Naive B cell (primary cell): Measurements from ENCODE around the gene ITGB4. TPM values are rescaled to one million over a fixed set of nuclear protein-coding genes. Genes with fewer than 3 reads are reported as not detected.

Experiments used
- ATAC-seq, 2 donors: fragments of 150-1000 bp; cut with Tn5 transposase; 2 replicates each; pipeline ENCODE4 v1.10.0; 2021; ENCODE audit warnings: low read depth in 2 of 2, mild to moderate bottlenecking in 2 of 2, moderate library complexity in 2 of 2
- DNase-seq: peaks from one replicate; pipeline ENCODE4 v3.0.0; 2022
- H3K27ac Mint-ChIP-seq, 6 donors: one replicate each; pipeline ENCODE4 v1.8.0; 2020 to 2022; ENCODE audit warnings: mild to moderate bottlenecking in 6 of 6, mixed read lengths in 6 of 6, moderate library complexity in 5 of 6, inconsistent platforms in 2 of 6
- H3K27me3 Mint-ChIP-seq, 3 donors: one replicate each; pipeline ENCODE4 v1.8.0; 2021 to 2022; ENCODE audit warnings: mixed read lengths in 3 of 3, mild to moderate bottlenecking in 1 of 3
- H3K36me3 Mint-ChIP-seq, 2 donors: one replicate each; pipeline ENCODE4 v1.8.0; 2020 to 2022; ENCODE audit warnings: mixed read lengths in 2 of 2, inconsistent platforms in 1 of 2, mild to moderate bottlenecking in 1 of 2
- H3K4me1 Mint-ChIP-seq, 3 donors: one replicate each; pipeline ENCODE4 v1.8.0; 2020 to 2022; ENCODE audit warnings: mixed read lengths in 3 of 3, inconsistent platforms in 1 of 3, mild to moderate bottlenecking in 1 of 3, moderate library complexity in 1 of 3
- H3K4me3 Mint-ChIP-seq, 8 donors: one replicate each; pipeline ENCODE4 v1.8.0; 2020 to 2022; ENCODE audit warnings: mild to moderate bottlenecking in 8 of 8, mixed read lengths in 8 of 8, moderate library complexity in 8 of 8, inconsistent platforms in 2 of 8
- H3K9me3 Mint-ChIP-seq, 7 donors: one replicate each; pipeline ENCODE4 v1.8.0; 2020 to 2022; ENCODE audit warnings: mixed read lengths in 7 of 7, mild to moderate bottlenecking in 5 of 7, inconsistent platforms in 2 of 7, moderate library complexity in 1 of 7
- polyA plus RNA-seq, 6 donors: library from polyadenylated mRNA; unstranded; fragments of 300-500 nt; fragmentation: Illumina TruSeq; gene quantifications; one replicate each; pipeline ENCODE4 v1.2.3, GENCODE V29; 2021; ENCODE audit warnings: low read depth in 6 of 6

ITGB4 gene
- polyA plus RNA-seq, 6 donors from 2014 or later: 0.67 to 1.6 (median 1.1) TPM; not detected in 2

- Mint-ChIP-seq H3K27me3 (no peaks in the 10 kb centered on the region), H3K27ac (peak overlapping the region in 1 of 6 donors; percentile 57), H3K9me3 (no peaks in the 10 kb centered on the region), H3K4me1 (peaks cover 0 to 5% (median 4%) of the 10 kb centered on the region in 3 donors), H3K4me3 (no peak overlapping the region), H3K36me3 (peaks cover 18 to 27% of the 10 kb centered on the region in 2 donors)
- no peak for DNase-seq
- no peak for ATAC-seq
These were observed 16.0 kb upstream of the ITGB4 start for GRCh38 chr17:75704963-75705875.

- Mint-ChIP-seq H3K4me1 (peaks cover 4 to 5% (median 4%) of the 10 kb centered on the region in 3 donors), H3K4me3 (no peak overlapping the region), H3K27me3 (no peaks in the 10 kb centered on the region), H3K36me3 (peaks cover 18 to 23% of the 10 kb centered on the region in 2 donors), H3K27ac (peak overlapping the region in 2 of 6 donors; percentile 57 to 59), H3K9me3 (no peaks in the 10 kb centered on the region)
- ATAC-seq (no peak), DNase-seq (no peak)
These were observed 15.1 kb upstream of the ITGB4 start for GRCh38 chr17:75706042-75706728.

- DNase-seq (no peak), ATAC-seq (no peak)
- Mint-ChIP-seq H3K4me3 (peak overlapping the region in 1 of 8 donors; percentile 79), H3K36me3 (peaks cover 15 to 16% of the 10 kb centered on the region in 2 donors), H3K4me1 (peaks cover 4 to 5% (median 5%) of the 10 kb centered on the region in 3 donors), H3K27ac (peak overlapping the region in 1 of 6 donors; percentile 66), H3K9me3 (no peaks in the 10 kb centered on the region), H3K27me3 (no peaks in the 10 kb centered on the region)
These were observed 14.1 kb upstream of the ITGB4 start for GRCh38 chr17:75707079-75707571.

GRCh38 chr17:75712446-75712845 lies 8.8 kb upstream of the ITGB4 start:
- Mint-ChIP-seq H3K27ac (no peak overlapping the region), H3K4me1 (peaks cover 0 to 5% (median 0%) of the 10 kb centered on the region in 3 donors), H3K36me3 (no peaks in the 10 kb centered on the region), H3K9me3 (no peaks in the 10 kb centered on the region), H3K27me3 (no peaks in the 10 kb centered on the region), H3K4me3 (no peak overlapping the region)
- DNase-seq: no peak
- ATAC-seq: no peak

GRCh38 chr17:75719732-75720131 lies 1.5 kb upstream of the ITGB4 start:
- H3K36me3 Mint-ChIP-seq: no peaks in the 10 kb centered on the region
- no peak for DNase-seq

GRCh38 chr17:75721463-75722011 lies 278 bp downstream of the ITGB4 start:
- peaks cover 4 to 8% (median 8%) of the 10 kb centered on the region in 3 donors for H3K4me1 Mint-ChIP-seq
- no peak overlapping the region for H3K27ac Mint-ChIP-seq
- ATAC-seq: no peak
- DNase-seq: no peak
- peak overlapping the region in 6 of 8 donors; percentile 49 to 77 (median 62) for H3K4me3 Mint-ChIP-seq
- peaks cover 0 to 33% (median 6%) of the 10 kb centered on the region in 3 donors for H3K27me3 Mint-ChIP-seq
- H3K9me3 Mint-ChIP-seq: no peaks in the 10 kb centered on the region
- H3K36me3 Mint-ChIP-seq: no peaks in the 10 kb centered on the region

More at GRCh38 chr17:75719732-75720131, 1.5 kb upstream of the ITGB4 start:
- Mint-ChIP-seq H3K4me1 (peaks cover 4 to 8% (median 8%) of the 10 kb centered on the region in 3 donors), H3K27me3 (peaks cover 0 to 30% (median 6%) of the 10 kb centered on the region in 3 donors), H3K4me3 (peak overlapping the region in 7 of 8 donors; percentile 47 to 84 (median 77)), H3K9me3 (no peaks in the 10 kb centered on the region), H3K27ac (no peak overlapping the region)
- ATAC-seq: no peak

GRCh38 chr17:75722076-75722475 lies 817 bp downstream of the ITGB4 start:
- DNase-seq (no peak), ATAC-seq (no peak)
- Mint-ChIP-seq H3K4me1 (peaks cover 4 to 8% (median 8%) of the 10 kb centered on the region in 3 donors), H3K27ac (no peak overlapping the region), H3K4me3 (peak overlapping the region in 6 of 8 donors; percentile 49 to 73 (median 58)), H3K36me3 (no peaks in the 10 kb centered on the region), H3K9me3 (no peaks in the 10 kb centered on the region), H3K27me3 (peaks cover 0 to 33% (median 6%) of the 10 kb centered on the region in 3 donors)

GRCh38 chr17:75722542-75723095 lies 1.4 kb downstream of the ITGB4 start:
- peak overlapping the region in 4 of 8 donors; percentile 19 to 77 (median 38) for H3K4me3 Mint-ChIP-seq
- no peaks in the 10 kb centered on the region for H3K9me3 Mint-ChIP-seq
- H3K4me1 Mint-ChIP-seq: peaks cover 4 to 8% (median 8%) of the 10 kb centered on the region in 3 donors
- H3K36me3 Mint-ChIP-seq: no peaks in the 10 kb centered on the region
- ATAC-seq: no peak
- no peak for DNase-seq
- no peak overlapping the region for H3K27ac Mint-ChIP-seq
- H3K27me3 Mint-ChIP-seq: peaks cover 0 to 33% (median 6%) of the 10 kb centered on the region in 3 donors

- Mint-ChIP-seq H3K27me3 (peaks cover 0 to 29% (median 6%) of the 10 kb centered on the region in 3 donors), H3K9me3 (no peaks in the 10 kb centered on the region), H3K36me3 (no peaks in the 10 kb centered on the region), H3K4me1 (peaks cover 4 to 8% (median 8%) of the 10 kb centered on the region in 3 donors), H3K4me3 (peak overlapping the region in 1 of 8 donors; percentile 77), H3K27ac (no peak overlapping the region)
- ATAC-seq (no peak), DNase-seq (no peak)
These were observed 2.1 kb downstream of the ITGB4 start for GRCh38 chr17:75723171-75723930.

- no peak for ATAC-seq
- Mint-ChIP-seq H3K36me3 (no peaks in the 10 kb centered on the region), H3K27me3 (peaks cover 0 to 22% (median 6%) of the 10 kb centered on the region in 3 donors), H3K27ac (no peak overlapping the region), H3K4me1 (peaks cover 4 to 8% (median 8%) of the 10 kb centered on the region in 3 donors), H3K4me3 (no peak overlapping the region), H3K9me3 (no peaks in the 10 kb centered on the region)
- no peak for DNase-seq
These were observed 3.1 kb downstream of the ITGB4 start for GRCh38 chr17:75724016-75725003.

- H3K27ac Mint-ChIP-seq: no peak overlapping the region
- H3K4me1 Mint-ChIP-seq: peaks cover 3 to 4% (median 3%) of the 10 kb centered on the region in 3 donors
- no peak for ATAC-seq
- no peak overlapping the region for H3K4me3 Mint-ChIP-seq
- H3K27me3 Mint-ChIP-seq: peaks cover 0 to 17% (median 4%) of the 10 kb centered on the region in 3 donors
- no peaks in the 10 kb centered on the region for H3K9me3 Mint-ChIP-seq
- no peaks in the 10 kb centered on the region for H3K36me3 Mint-ChIP-seq
- no peak for DNase-seq
These were observed 4.2 kb downstream of the ITGB4 start for GRCh38 chr17:75725504-75725903.
